Left lung (tissue), 10 donors: ENCODE data around the gene MAST3. TPM values are rescaled to one million over a fixed set of nuclear protein-coding genes. Genes with fewer than 3 reads are reported as not detected.

Source experiments
- ATAC-seq: fragments of 200-7000 bp; cut with Tn5 transposase; one replicate; pipeline ENCODE4 v1.9.1; 2020; ENCODE audit warnings: moderate library complexity
- DNase-seq, 4 donors: peaks; one replicate each; pipeline ENCODE4 v3.0.0-alpha.2; 2013 to 2020
- H3K27ac ChIP-seq, 2 donors: fragments of 200-600 bp; sonication (generic) in 1 of 2; one replicate each; pipeline versions ENCODE4 v1.5.0 to v1.8.0; 2020 to 2021
- H3K27me3 ChIP-seq, 2 donors: fragments of 200-600 bp; sonication (generic) in 1 of 2; one replicate each; pipeline versions ENCODE4 v1.5.0 to v1.8.0; 2020 to 2021
- H3K36me3 ChIP-seq, 2 donors: fragments of 200-600 bp; sonication (generic) in 1 of 2; one replicate each; pipeline versions ENCODE4 v1.5.0 to v1.8.0; 2020 to 2021
- H3K4me1 ChIP-seq, 2 donors: fragments of 200-600 bp; one replicate each; pipeline ENCODE4 v1.8.0; 2021
- H3K4me3 ChIP-seq, 2 donors: fragments of 200-600 bp; sonication (generic) in 1 of 2; one replicate each; pipeline versions ENCODE4 v1.5.0 to v1.8.0; 2020 to 2021; ENCODE audit warnings: mild to moderate bottlenecking in 1 of 2
- H3K9me3 ChIP-seq, 2 donors: fragments of 200-600 bp; sonication (generic) in 1 of 2; one replicate each; pipeline versions ENCODE4 v1.5.0 to v1.8.0; 2020 to 2021
- intact Hi-C, 2 donors: fragments of 100-400 bp; cut with DNase I; formaldehyde crosslinking; loops; one replicate each; pipeline versions ENCODE4 v1.11.2 to v1.14.2; 2022
- polyA plus RNA-seq, 6 donors: library from polyadenylated mRNA; unstranded; fragments of 120-200 nt; gene quantifications; one replicate each; pipeline ENCODE4 v1.2.1, GENCODE V29; 2013; ENCODE audit not compliant: insufficient read length in 6 of 6
- total RNA-seq, 2 donors: library from RNA; stranded (reverse); fragmentation: NEBNext Ultra II Directional; extraction: Animal tissue kit (Norgen Biotek cat#: 25700); gene quantifications; one replicate each; pipeline ENCODE4 v1.2.1, GENCODE V29; 2021
- TF ChIP-seq, protein P1 (sequence below), 2 donors: fragments of 200-600 bp; sonication (generic) in 1 of 2; IDR thresholded peaks; one replicate each; pipeline versions ENCODE4 v1.5.0 to v1.8.0; 2021; ENCODE audit warnings: antibody characterized with exemption in 2 of 2
- donor health status: DM: no; HTN: yes; CAD: no.
- donor health status: DM: no; HTN: no; CAD: no.

The MAST3 gene
- total and polyA plus RNA-seq, 8 donors = 4.7 to 30.3 (median 6.7) TPM

DNA sequence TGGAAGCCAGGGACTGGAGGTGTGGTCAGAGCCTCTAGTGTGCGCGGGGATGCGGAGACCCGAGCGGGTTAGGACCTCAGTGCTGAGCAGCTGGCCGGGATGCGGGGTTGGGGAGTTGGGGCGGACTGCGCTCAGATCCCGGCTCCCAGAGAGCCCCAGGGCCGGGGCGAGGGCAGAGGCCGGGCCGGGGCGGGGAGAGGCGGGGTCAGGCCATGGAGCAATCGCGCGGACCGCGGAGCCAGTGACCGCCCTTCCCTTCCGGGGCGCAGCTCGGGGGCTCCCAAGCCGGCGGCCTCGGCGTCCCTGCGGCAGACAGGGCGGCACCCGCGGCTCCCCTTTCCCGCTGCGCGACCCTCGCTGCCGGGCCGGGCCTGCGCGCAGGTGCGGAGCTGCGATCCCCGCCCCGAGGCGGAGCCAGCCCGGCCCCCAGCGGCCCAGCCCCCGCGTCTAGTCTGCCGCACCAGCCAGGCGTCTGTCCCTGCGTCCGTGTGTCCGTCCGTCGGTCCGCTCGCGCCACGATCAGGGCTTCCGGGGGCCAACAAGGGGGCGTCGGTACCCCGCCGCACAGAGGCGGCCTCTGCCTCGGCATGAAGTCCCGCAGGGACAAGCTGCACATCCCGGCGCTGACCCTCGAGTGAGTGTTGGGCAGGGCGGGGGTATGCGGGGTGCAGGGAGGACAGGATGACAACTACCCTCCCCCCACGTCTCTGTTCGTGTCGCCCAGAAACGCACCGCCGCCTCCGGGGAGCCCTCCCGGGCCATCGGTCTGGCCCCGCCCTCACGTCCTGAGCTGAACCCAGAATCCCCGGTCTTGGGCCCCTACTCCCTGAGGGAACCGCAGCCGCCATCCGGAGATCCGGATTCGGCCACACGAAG is 12.4 kb downstream of the MAST3 start:
- peak overlapping the region; percentile 49 to 86 for H3K27ac ChIP-seq

GRCh38 chr19:18110609-18111232 is 13.1 kb downstream of the MAST3 start:
- intact Hi-C loops = loop anchor here in 1 of 2 donors (5.0 kb wide), 1 partner anchor 57 kb away; no protein-coding TSS in a partner anchor
- H3K27me3 ChIP-seq = peaks cover 0 to 19% of the 10 kb centered on the region in 2 donors
- H3K4me3 ChIP-seq = peak overlapping the region; percentile 54 to 74
- H3K27ac ChIP-seq = peak overlapping the region; percentile 49 to 86
- DNase-seq = peak in 1 of 4 donors; percentile 65
- H3K4me1 ChIP-seq = peaks cover 4 to 66% of the 10 kb centered on the region in 2 donors
- TF ChIP-seq, protein P1, sequence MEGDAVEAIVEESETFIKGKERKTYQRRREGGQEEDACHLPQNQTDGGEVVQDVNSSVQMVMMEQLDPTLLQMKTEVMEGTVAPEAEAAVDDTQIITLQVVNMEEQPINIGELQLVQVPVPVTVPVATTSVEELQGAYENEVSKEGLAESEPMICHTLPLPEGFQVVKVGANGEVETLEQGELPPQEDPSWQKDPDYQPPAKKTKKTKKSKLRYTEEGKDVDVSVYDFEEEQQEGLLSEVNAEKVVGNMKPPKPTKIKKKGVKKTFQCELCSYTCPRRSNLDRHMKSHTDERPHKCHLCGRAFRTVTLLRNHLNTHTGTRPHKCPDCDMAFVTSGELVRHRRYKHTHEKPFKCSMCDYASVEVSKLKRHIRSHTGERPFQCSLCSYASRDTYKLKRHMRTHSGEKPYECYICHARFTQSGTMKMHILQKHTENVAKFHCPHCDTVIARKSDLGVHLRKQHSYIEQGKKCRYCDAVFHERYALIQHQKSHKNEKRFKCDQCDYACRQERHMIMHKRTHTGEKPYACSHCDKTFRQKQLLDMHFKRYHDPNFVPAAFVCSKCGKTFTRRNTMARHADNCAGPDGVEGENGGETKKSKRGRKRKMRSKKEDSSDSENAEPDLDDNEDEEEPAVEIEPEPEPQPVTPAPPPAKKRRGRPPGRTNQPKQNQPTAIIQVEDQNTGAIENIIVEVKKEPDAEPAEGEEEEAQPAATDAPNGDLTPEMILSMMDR (IDR thresholded peaks at IDR 0.05) = no peak
- peaks cover 0 to 24% of the 10 kb centered on the region in 2 donors for H3K36me3 ChIP-seq
- peak; percentile 73 for ATAC-seq
- no peaks in the 10 kb centered on the region for H3K9me3 ChIP-seq

More for the DNA sequence above, 12.4 kb downstream of the MAST3 start:
- peak in 2 of 4 donors; percentile 75 to 97 for DNase-seq
- ATAC-seq = peak; percentile 72
- H3K36me3 ChIP-seq = peaks cover 0 to 17% of the 10 kb centered on the region in 2 donors
- peak overlapping the region; percentile 54 to 74 for H3K4me3 ChIP-seq
- H3K27me3 ChIP-seq = peaks cover 0 to 19% of the 10 kb centered on the region in 2 donors
- H3K9me3 ChIP-seq = no peaks in the 10 kb centered on the region
- peaks cover 5 to 66% of the 10 kb centered on the region in 2 donors for H3K4me1 ChIP-seq
- TF ChIP-seq, protein P1 (IDR thresholded peaks at IDR 0.05) = no peak
- intact Hi-C loops = loop anchor here in 1 of 2 donors (5.0 kb wide), 1 partner anchor 57 kb away; no protein-coding TSS in a partner anchor

DNA sequence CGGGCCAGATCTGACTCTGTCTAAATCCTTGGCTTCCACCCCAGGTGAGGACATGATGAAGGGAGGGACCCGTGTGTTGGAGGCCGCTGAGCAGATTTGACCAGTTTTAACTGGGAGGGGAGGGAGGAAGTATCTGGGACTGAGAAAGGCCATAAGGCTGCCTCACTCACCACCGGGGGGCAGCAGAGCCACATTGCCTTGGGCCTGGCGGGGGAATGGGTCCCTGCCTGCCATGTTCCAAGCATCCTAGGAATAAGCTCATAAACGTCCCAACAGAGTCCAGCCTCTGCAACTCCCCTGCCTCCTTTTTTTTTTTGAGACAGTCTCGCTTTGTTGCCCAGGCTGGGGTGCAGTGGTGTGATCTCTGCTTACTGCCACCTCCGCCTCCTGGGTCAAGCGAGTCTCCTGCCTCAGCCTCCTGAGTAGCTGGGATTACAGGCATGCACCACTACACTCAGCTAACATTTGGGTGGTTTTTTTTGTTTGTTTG is 15.5 kb downstream of the MAST3 start:
- DNase-seq (peak; percentile 65 to 95 (median 87)), ATAC-seq (peak; percentile 61)
- H3K9me3 ChIP-seq = no peaks in the 10 kb centered on the region
- TF ChIP-seq, protein P1 (IDR thresholded peaks at IDR 0.05) = peak; percentile 74 to 90
- no peak overlapping the region for H3K4me3 ChIP-seq
- intact Hi-C loops = loop anchor here in 1 of 2 donors (5.0 kb wide), 1 partner anchor 54 kb away; no protein-coding TSS in a partner anchor
- peak overlapping the region in 1 of 2 donors; percentile 23 for H3K27ac ChIP-seq
- H3K27me3 ChIP-seq = peaks cover 0 to 19% of the 10 kb centered on the region in 2 donors
- peaks cover 9 to 70% of the 10 kb centered on the region in 2 donors for H3K4me1 ChIP-seq
- peaks cover 0 to 24% of the 10 kb centered on the region in 2 donors for H3K36me3 ChIP-seq

GRCh38 chr19:18113827-18114226 is 16.2 kb downstream of the MAST3 start:
- peaks cover 0 to 19% of the 10 kb centered on the region in 2 donors for H3K27me3 ChIP-seq
- H3K4me1 ChIP-seq = peaks cover 12 to 70% of the 10 kb centered on the region in 2 donors
- H3K36me3 ChIP-seq = peaks cover 0 to 24% of the 10 kb centered on the region in 2 donors
- H3K4me3 ChIP-seq = no peak overlapping the region
- intact Hi-C loops = loop anchor here in 1 of 2 donors (5.0 kb wide), 1 partner anchor 53 kb away; no protein-coding TSS in a partner anchor
- ATAC-seq = no peak
- H3K9me3 ChIP-seq = no peaks in the 10 kb centered on the region
- no peak overlapping the region for H3K27ac ChIP-seq
- DNase-seq = no peak
- TF ChIP-seq, protein P1 (IDR thresholded peaks at IDR 0.05) = no peak
